HL-60/S4 (cell line): ENCODE results near the gene PDLIM5.
"Not testable (repeated sequence)": the region's sequence is repeated elsewhere in the genome, so short reads cannot be mapped to it uniquely, and the experiment has no call there.

Experiments
- in situ Hi-C: fragments of 300-500 bp; cut with MboI; formaldehyde crosslinking; loops from 2 replicates; pipeline ENCODE4 v1.14.3; 2022; ENCODE audit warnings: low sequenced_read_pairs

The PDLIM5 gene

DNA sequence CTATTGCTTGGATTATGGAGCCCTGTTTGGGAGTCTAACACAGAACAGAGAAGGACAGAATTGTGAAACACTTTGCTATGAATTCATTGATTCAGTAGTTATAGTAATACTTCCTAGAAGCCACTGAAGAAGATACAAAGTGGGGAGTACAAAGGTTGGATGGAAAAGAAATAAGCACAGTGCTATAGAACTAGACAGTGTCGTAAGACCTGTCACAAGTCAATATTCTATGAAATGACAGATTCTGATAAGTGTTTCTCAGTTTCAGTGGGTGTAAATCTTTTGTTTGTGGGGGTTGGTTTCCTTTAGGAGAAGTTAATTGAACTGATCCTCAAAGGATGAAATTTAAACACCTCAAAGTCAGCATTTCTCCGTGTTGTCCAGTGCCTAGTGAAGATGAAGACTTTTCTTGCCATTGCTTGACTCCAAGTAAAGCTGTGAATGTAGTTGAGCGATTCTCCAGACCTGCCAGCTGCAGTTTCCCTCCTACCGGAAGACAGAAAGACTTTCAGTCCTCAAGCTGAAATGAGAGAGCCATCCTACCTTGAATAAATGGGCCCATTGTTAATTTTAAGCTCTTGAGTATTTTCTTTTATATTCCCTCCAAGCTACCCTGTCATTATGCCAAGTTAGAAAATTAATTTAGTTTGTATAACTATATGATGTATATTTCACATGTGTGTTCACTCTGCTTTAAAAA is 7.9 kb downstream of the PDLIM5 start:
- in situ Hi-C loops = no loop called here

DNA sequence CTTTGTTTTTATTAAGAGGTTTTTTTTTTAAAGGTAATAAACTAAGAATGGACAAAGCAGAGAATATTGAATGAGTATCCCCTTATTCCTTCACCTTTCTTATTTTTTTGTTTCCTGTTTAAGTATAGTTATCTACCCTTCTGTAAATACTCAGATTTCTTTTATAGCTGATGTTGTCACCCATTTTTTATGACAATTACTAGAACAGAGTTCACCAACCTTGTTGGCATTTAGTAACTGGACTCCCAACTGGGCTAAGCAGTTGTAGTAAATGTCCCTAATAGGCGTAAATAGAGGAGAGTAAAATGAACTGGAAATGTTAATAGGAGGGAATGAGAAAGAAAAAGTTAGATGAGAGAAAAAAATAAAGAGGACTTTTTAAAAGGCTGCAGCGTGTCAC is 9.8 kb downstream of the PDLIM5 start:
- in situ Hi-C loops = no loop called here

DNA sequence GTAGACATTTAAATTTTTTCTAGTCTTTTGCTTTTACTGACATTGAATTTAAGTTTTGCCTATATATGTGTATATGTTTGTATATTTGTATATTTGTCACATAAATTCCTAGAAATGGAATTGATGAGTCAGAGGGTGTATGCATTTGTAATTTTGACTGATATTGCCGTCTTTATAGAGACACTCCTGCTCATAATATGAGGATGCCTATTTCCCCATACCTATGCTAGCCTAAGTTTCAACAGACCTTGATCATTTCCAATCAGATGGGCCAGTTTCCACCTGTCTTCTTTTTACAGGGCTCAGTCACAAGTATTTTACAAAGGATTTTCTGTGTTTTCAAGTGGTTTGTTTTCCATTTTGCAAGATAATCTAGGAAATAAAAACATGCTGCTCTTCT is 10.8 kb downstream of the PDLIM5 start:
- in situ Hi-C loops = no loop called here

DNA sequence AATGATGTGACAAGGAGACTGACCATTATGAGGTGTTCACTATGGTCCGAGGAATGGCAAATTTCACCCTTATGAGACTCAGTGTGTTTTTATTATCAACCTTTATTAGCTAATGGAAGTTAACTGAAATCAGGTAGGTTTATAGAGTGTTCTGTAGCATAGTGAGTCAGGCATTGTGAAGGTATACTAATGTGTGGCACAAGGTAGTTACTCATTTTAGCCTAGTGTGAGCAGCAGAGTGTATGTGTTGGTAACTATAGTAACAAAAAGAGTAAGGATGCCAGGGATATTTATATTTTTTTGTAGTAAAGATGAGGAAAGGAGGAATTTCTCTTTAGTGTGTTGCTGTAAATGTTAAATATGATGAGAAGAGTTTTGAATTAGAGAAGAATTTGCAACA is 12.0 kb downstream of the PDLIM5 start:
- in situ Hi-C loops = no loop called here

DNA sequence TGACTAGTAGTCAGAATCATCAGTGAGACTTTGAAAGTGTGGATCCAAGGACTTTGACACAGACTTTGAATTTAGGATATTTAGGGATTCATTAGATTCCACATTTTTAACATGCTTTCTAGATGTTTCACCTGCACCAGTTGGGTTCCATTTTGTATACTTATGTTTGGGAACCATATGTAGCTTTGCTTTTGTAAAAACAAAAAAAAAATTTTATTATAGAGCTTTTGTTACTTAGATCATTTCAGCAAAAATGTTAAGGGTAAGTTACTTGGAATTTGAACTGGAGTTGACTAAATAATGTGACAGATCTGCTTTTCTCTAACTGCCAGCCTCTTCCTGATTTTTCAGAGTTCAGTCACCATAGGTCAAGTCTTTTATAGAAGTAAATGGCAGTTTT is 14.6 kb downstream of the PDLIM5 start:
- in situ Hi-C loops = no loop called here

DNA sequence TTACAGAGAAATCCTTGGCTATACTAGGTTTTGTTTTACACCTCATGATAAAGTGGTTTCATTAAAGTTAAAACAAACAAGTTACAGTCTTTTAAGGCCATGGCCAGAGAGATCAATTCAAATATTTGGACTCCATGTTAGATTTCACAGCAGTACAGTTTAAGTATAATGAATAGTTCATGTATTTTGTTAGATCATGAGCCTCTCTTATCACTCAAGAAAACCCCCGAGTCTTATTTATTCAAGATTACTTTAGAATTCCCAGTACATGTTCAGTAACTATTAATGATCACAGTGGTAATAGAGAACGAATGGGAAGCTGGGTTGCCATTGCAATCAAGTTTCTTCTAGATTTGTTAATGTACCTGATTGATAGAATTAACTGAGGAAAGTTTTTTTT is 15.2 kb downstream of the PDLIM5 start:
- in situ Hi-C loops = no loop called here

DNA sequence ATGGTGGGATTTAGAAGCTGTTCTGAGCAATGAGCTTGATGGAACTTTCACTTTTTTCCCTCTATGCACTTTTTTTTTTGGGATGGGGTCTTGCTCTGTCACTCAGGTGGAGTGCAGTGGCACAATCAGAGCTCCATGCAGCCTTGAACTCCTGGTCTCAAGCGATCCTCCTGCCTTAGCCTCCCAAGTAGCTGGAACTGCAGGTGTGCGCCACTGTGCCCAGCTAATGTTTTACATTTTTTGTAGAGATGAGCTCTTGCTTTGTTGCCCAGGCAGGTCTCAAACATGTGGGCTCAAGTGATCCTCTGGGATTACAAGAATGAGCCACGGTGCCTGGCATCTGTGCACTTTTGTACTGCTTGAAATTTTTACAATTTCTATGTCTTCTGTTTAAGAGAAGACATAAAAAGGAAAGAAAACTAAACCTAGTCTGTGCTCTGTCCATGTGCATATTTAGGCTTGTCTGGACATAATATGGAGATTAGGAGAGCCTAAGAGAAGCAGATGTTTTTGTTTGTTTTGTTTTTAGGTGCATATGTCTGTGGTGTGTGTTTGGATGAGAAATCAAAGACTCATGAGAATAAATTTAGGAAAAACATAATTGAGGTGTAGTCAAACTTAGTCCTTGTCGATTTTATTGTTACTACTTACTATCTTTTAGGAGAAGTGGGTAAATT is 16.5 kb downstream of the PDLIM5 start:
- in situ Hi-C loops = no loop called here

DNA sequence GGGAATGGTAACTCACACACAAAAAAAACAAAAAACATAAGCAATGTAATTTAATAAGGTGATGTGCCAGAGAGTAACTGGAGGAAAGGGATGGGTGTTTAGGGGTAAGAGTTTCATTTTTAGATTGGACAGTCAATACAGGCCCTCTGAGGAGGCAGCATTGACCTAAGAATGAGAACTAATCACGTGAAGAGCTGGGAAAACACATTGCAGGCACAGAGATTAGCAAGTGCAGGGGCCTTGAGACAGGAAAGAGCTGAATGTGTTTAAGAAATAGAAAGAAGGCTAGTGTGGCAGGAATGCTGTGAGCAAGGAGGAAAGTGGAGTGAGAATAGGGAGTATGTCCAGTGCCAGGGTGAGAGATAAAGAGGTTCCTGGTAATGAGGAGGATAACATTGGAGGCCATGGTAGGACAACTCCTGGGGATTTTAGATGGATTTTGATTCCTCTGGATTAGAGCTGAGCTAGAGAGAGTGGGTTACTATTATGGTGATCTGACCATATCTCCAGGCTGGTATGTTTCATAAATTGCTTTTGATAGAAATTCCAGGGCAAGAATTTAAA is 17.6 kb downstream of the PDLIM5 start:
- in situ Hi-C loops = no loop called here

DNA sequence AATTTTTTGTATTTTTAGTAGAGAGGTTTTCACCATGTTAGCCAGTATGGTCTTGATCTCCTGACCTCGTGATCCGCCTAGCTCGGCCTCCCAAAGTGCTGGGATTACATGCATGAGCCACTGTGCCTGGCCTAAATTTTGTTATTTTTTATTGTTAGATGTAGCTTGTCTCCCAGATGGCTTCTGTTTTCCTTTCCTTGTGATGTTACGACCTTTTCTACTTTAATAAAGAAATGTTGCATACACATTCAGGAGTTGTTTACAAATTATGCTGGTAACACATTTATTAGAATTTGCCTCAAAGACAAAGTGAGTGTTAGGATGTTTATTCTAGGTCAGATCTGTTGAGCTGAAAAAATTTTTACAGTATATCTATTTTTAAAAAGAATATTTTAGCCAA is 18.4 kb downstream of the PDLIM5 start:
- in situ Hi-C loops = no loop called here

DNA sequence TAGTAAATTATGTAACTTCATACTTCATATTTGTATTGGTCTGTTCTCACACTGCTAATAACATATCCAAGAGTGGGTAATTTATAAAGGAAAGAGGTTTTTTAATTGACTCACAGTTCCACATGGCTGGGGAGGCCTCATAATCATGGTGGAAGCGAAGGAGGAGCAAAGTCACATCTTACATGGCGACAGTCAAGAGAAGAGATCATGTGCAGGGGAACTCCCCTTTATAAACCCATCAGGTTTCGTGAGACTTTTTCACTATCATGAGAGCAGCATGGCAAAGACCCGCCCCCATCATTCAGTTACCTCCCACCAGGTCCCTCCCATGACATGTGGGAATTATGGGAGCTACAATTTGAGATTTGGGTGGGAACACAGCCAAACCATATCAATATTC is 19.0 kb downstream of the PDLIM5 start:
- in situ Hi-C loops = not testable (repeated sequence)

DNA sequence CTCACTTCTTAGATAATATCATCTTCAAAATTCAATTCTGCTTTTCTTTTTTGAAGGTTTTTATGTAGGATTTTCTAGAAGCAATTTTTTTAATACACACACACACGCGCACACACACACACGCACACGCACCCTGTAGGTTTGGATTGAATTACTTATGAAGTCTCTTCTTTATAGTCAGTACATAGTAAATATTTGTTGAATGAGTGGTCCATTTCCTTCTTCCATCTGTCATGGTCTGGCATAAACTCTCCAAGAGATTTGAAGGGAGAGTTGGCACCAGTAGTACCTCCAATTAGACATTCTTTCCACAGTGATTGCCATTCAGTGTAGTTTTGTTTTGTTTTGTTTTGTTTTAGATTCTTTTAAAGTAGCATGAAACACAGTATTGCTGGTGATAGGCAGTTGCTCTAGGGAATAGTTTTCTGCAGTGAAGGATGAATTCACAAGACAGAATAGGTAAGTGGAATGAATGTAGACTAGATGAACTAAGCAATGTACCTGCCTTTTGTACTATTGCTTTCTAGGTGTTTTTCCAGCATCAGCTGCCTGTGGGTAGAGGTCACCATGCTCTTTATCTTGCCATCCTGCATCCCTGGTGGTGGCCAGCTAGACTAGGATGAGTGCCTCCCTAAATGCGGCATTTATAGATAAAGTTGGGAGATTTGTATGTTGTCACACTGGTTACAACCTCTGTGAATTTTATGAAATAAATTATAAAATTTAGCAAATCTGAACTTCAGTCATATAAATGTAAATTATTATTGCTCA is 20.5 kb downstream of the PDLIM5 start:
- in situ Hi-C loops = no loop called here

DNA sequence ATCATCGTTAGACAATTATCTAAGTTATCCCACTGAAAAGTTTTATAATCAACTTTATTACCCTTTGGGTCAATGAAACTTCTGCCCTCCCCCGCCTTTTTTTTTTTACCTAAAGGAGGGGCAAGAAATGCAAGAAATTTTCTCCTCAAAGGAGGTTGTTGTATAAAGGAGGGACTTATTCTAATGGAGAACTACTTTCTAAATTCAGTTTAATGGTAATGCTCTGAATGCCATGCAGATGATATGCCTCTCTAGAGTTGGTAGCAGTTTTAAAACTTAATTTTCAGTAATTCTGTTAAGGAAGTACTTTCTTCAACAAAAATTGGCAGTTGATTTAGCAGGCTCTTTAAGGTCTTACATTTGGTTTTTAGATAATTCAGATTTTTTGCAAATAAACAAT is 23.3 kb downstream of the PDLIM5 start:
- in situ Hi-C loops = no loop called here

DNA sequence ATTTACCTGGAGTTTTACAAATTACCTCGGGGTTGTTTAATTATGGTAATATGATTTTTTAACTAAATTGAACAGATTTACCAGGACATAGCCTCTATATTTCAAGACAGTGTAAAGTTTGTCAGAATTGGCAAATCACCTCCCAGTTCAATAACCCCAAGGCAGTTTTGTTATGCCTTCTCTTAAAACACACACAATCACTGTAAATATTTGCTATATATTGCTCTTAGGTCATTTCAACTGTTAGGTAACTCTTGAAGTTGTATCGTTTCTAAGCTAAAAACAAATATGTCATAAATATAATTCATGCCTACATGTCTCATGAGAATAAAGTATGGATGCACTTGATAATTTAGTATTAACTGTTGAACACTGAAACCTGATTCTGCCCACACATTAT is 24.1 kb downstream of the PDLIM5 start:
- in situ Hi-C loops = no loop called here

DNA sequence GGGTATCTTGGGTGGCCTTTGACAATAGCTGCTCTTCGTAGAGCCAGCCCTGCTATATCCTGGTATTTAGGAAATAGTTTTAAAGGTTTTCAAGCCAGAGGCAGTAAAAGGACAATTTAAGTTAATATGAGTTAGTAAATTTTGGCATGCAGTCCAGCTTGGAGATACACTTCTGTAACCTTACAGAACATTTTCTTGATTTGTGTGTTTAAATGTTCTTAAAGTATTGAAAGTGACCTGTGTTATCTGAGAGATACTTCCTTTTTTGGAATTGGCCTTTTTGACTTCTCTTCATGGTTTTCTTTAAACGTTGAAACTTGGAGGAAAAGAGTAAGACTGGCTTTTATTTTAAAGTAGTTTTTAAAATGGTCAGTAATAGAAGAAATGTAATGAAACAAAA is 25.5 kb downstream of the PDLIM5 start:
- in situ Hi-C loops = no loop called here

DNA sequence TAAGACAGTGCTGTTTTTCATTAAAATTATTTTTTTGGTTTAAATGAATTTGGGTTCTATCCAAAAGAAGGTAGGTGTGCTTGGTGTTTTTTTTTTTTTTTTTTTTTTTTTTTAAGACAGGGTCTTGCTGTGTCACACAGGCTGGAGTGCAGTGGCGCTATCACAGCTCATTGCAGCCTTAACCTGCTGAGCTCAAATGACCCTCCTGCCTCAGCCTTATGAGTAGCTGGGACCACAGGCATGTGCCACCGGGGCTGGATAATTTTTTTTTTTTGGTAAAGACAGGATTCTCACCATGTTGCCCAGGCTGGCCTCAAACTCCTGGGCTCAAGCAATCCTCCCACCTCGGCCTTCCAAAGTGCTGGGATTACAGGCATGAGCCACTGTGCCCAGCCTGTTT is 27.1 kb downstream of the PDLIM5 start:
- in situ Hi-C loops = not testable (repeated sequence)

DNA sequence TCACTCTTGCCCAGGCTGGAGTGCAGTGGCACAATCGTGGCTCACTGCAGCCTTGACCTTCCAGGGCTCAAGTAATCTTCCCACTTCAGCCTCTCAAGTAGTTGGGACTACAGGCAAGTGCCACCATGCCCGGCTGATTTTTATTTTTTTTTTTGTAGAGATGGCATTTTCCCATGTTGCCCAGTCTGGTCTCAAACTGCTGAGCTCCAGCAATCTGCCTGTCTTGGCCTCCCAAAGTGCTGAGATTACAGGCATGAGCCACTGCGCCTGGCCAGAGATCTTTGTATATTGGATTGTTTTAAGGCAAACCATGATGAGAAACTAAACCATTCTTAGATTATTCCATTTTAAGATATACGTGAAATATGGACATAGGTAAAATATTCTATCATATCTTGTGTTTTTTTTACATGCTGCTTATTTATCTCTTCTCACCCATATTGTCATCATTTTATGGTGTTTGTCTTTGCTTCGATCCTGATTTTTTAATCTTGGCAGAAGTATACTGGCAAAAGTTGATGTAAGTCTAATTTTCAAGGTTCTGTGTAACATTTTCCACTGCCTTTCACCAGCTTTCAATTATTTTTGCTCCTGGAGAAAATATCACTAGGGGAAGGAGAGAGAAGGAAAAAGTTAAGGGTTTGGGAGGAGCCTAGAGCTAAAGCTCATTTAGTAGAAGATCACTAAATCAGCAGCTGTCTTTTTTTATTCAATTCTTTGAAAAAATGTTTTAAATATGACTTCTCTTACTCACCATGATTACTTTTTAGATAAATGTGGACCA is 27.8 kb downstream of the PDLIM5 start:
- in situ Hi-C loops = no loop called here

DNA sequence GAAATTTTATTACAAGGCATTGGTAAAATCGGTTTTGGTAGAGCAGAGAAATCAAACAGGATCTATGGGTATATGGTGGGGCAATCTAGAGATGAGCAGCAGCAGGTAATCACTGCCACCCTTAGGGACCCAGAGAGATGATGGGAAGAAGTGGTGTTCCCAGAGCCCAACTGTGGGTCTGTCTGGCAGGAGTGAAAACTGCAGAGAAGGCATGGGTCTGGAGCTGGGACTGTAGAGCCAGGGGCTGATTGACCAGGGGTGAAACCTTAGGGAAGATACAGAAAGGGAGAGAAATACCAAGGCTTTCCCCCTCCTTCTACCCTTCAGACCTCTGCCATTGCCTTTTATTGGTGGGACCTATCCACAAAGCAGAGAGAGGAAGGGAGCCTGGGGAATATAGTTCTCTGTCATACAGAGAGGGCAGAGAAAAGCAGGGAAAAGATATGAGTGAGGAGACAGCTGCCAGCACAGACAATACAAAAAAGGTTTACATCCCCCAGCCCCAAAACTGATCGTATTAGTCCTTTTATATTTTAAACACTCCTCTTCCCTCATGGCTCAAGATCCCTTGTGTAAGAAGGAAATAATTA is 28.7 kb downstream of the PDLIM5 start:
- in situ Hi-C loops = no loop called here

DNA sequence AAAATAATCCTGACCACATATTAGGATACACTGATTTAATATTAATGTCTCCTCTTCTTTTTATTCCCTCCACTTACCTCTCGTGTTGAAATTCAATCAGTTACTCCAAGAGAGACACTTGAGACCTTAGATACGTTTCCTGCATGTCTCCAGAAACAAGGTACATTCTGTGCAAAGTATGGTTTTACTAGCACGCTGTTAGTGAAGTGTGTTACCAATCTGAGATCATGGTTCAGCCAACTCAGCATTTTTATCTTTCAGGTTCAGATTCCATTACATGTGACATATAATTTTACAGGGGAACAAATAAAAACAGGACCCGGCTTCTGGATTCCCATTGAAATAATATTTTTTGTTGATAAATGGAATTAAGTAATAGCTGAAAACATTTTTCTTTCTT is 32.2 kb downstream of the PDLIM5 start:
- in situ Hi-C loops = no loop called here

DNA sequence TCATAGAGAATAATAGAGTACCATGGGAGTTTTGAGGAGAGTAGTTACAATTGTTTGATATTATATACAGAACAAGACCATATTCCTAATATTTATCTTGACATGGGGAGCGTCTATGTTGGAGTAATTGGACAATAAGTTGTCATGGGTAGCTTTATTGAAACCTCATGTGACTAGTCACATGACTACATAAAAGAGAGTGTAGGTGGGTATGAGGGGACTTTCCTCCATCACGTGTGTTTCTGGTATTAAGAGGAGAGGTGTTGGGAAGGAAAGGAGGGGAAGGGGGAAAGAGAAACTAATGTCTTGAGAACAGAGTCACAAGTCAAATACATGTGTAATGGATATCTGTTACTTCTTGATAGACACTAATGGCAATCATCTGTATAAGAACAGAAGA is 33.1 kb downstream of the PDLIM5 start:
- in situ Hi-C loops = no loop called here

DNA sequence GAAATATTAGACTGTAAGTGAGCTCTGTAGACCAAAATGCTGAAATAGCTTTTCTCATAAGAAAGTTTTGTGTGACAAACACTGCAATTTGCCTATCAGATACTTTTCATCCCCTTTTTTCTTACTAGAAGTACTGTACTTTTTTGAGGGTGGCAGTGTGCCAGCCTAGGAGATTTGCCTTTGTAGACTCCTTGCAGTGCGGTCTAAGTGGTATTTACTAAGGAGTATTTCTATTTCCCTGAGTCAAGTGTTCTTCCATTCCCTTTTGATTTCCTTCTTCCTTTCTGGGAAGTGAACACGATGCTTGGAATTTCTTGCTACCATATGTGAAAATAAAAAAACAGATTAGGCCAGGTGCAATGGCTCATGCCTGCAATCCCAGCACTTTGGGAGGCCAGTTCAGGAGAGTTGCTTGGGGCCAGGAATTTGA is 34.6 kb downstream of the PDLIM5 start:
- in situ Hi-C loops = no loop called here

DNA sequence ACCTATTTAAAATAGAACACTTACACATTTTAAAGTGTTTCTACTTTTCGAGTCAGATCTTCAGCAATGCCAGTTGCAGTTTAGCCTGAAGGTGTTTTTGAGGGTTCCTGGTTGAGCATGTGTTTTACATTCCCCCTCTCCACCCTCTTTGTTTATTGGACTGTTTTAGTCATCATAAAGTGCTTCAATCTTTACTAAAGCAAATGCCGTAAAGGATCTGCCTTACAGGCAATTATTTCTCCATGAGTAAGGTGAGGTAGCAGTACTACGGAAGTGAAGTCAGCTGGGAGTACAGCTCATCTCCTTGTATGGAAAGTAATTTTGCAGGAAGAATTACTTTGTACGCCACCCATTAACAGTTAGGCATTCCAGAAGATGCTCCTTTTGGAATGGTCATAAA is 36.9 kb downstream of the PDLIM5 start:
- in situ Hi-C loops = no loop called here
